Mucosa of rectum (tissue), 2 donors: Measurements from ENCODE around the gene PLA2G2E.

ENCODE experiments used
- H3K27ac ChIP-seq, 2 donors: one replicate each; pipeline ENCODE4 v1.7.0; 2013; ENCODE audit warnings: inconsistent platforms in 2 of 2, low read depth in 2 of 2, low read length in 2 of 2
- H3K27me3 ChIP-seq, 2 donors: one replicate each; pipeline ENCODE4 v1.7.0; 2013; ENCODE audit warnings: low read length in 2 of 2; ENCODE audit not compliant: control insufficient read depth in 2 of 2, insufficient read depth in 2 of 2
- H3K36me3 ChIP-seq, 2 donors: one replicate each; pipeline ENCODE4 v1.7.0; 2013; ENCODE audit warnings: low read length in 2 of 2; ENCODE audit not compliant: control insufficient read depth in 2 of 2, insufficient read depth in 2 of 2
- H3K4me1 ChIP-seq, 2 donors: one replicate each; pipeline ENCODE4 v1.7.0; 2013; ENCODE audit warnings: low read length in 2 of 2, mild to moderate bottlenecking in 1 of 2; ENCODE audit not compliant: control insufficient read depth in 2 of 2, insufficient read depth in 2 of 2
- H3K4me3 ChIP-seq, 2 donors: one replicate each; pipeline ENCODE4 v1.7.0; 2013; ENCODE audit warnings: low read length in 2 of 2
- H3K9ac ChIP-seq, 2 donors: one replicate each; pipeline ENCODE4 v1.7.0; 2013; ENCODE audit warnings: low read length in 2 of 2, low read depth in 1 of 2, mild to moderate bottlenecking in 1 of 2
- H3K9me3 ChIP-seq, 2 donors: one replicate each; pipeline ENCODE4 v1.7.0; 2013; ENCODE audit warnings: low read length in 2 of 2; ENCODE audit not compliant: control insufficient read depth in 2 of 2
- donor health status: healthy.
- donor health status: Normal muscosa, but diverticular disease.

Gene PLA2G2E

GRCh38 chr1:19949016-19949415 lies 25.6 kb upstream of the PLA2G2E start:
- Histone ChIP-seq H3K4me1 (no peaks in the 10 kb centered on the region), H3K27ac (no peak overlapping the region), H3K4me3 (no peak overlapping the region), H3K9ac (no peak overlapping the region), H3K36me3 (no peaks in the 10 kb centered on the region), H3K9me3 (peaks cover 0 to 2% of the 10 kb centered on the region in 2 donors), H3K27me3 (peaks cover 0 to 3% of the 10 kb centered on the region in 2 donors)

GRCh38 chr1:19946971-19947370 lies 23.6 kb upstream of the PLA2G2E start:
- Histone ChIP-seq H3K9me3 (no peaks in the 10 kb centered on the region), H3K4me1 (no peaks in the 10 kb centered on the region), H3K36me3 (no peaks in the 10 kb centered on the region), H3K9ac (no peak overlapping the region), H3K27me3 (peaks cover 0 to 3% of the 10 kb centered on the region in 2 donors), H3K27ac (no peak overlapping the region), H3K4me3 (no peak overlapping the region)

- H3K4me3 ChIP-seq, result no peak overlapping the region
- H3K4me1 ChIP-seq, result no peaks in the 10 kb centered on the region
- no peak overlapping the region for H3K9ac ChIP-seq
- H3K36me3 ChIP-seq, result no peaks in the 10 kb centered on the region
- peaks cover 0 to 3% of the 10 kb centered on the region in 2 donors for H3K27me3 ChIP-seq
- no peak overlapping the region for H3K27ac ChIP-seq
- H3K9me3 ChIP-seq, result no peaks in the 10 kb centered on the region
Measured at GRCh38 chr1:19946331-19946751, 22.9 kb upstream of the PLA2G2E start.

- Histone ChIP-seq H3K36me3 (no peaks in the 10 kb centered on the region), H3K4me1 (no peaks in the 10 kb centered on the region), H3K9me3 (no peaks in the 10 kb centered on the region), H3K9ac (no peak overlapping the region), H3K4me3 (no peak overlapping the region), H3K27ac (no peak overlapping the region), H3K27me3 (peaks cover 0 to 3% of the 10 kb centered on the region in 2 donors)
Measured at GRCh38 chr1:19945914-19946313, 22.5 kb upstream of the PLA2G2E start.

GRCh38 chr1:19942657-19943056 lies 19.2 kb upstream of the PLA2G2E start:
- Histone ChIP-seq H3K9ac (no peak overlapping the region), H3K4me3 (no peak overlapping the region), H3K27me3 (no peaks in the 10 kb centered on the region), H3K36me3 (no peaks in the 10 kb centered on the region), H3K27ac (no peak overlapping the region), H3K9me3 (no peaks in the 10 kb centered on the region), H3K4me1 (no peaks in the 10 kb centered on the region)

- Histone ChIP-seq H3K9me3 (no peaks in the 10 kb centered on the region), H3K4me3 (no peak overlapping the region), H3K27ac (no peak overlapping the region), H3K4me1 (no peaks in the 10 kb centered on the region), H3K27me3 (no peaks in the 10 kb centered on the region), H3K36me3 (no peaks in the 10 kb centered on the region), H3K9ac (no peak overlapping the region)
Measured at GRCh38 chr1:19942088-19942487, 18.7 kb upstream of the PLA2G2E start.

- Histone ChIP-seq H3K36me3 (no peaks in the 10 kb centered on the region), H3K4me1 (no peaks in the 10 kb centered on the region), H3K27ac (no peak overlapping the region), H3K27me3 (no peaks in the 10 kb centered on the region), H3K9me3 (no peaks in the 10 kb centered on the region), H3K4me3 (no peak overlapping the region), H3K9ac (no peak overlapping the region)
Measured at GRCh38 chr1:19941206-19941568, 17.8 kb upstream of the PLA2G2E start.

GRCh38 chr1:19940486-19941205 lies 17.2 kb upstream of the PLA2G2E start:
- no peaks in the 10 kb centered on the region for H3K36me3 ChIP-seq
- no peaks in the 10 kb centered on the region for H3K4me1 ChIP-seq
- H3K27ac ChIP-seq, result no peak overlapping the region
- no peaks in the 10 kb centered on the region for H3K9me3 ChIP-seq
- H3K9ac ChIP-seq, result no peak overlapping the region
- no peaks in the 10 kb centered on the region for H3K27me3 ChIP-seq
- no peak overlapping the region for H3K4me3 ChIP-seq

- no peaks in the 10 kb centered on the region for H3K4me1 ChIP-seq
- H3K4me3 ChIP-seq, result no peak overlapping the region
- no peak overlapping the region for H3K27ac ChIP-seq
- no peaks in the 10 kb centered on the region for H3K27me3 ChIP-seq
- H3K9me3 ChIP-seq, result no peaks in the 10 kb centered on the region
- H3K36me3 ChIP-seq, result no peaks in the 10 kb centered on the region
- H3K9ac ChIP-seq, result no peak overlapping the region
Measured at GRCh38 chr1:19938472-19938871, 15.1 kb upstream of the PLA2G2E start.

- H3K4me3 ChIP-seq, result no peak overlapping the region
- H3K36me3 ChIP-seq, result no peaks in the 10 kb centered on the region
- peaks cover 2 to 9% of the 10 kb centered on the region in 2 donors for H3K9me3 ChIP-seq
- H3K27me3 ChIP-seq, result no peaks in the 10 kb centered on the region
- H3K9ac ChIP-seq, result no peak overlapping the region
- H3K27ac ChIP-seq, result no peak overlapping the region
- H3K4me1 ChIP-seq, result no peaks in the 10 kb centered on the region
Measured at GRCh38 chr1:19936061-19936750, 12.8 kb upstream of the PLA2G2E start.
